HL-60 (cell line): Measurements from ENCODE around the gene BAIAP2.

Experiments used
- POLR2AphosphoS5 ChIP-seq: IDR thresholded peaks from 2 replicates; pipeline ENCODE4 v1.6.1; 2012; ENCODE audit warnings: low read depth
- SPI1 ChIP-seq: IDR thresholded peaks from 2 replicates; pipeline ENCODE4 v1.6.1; 2012; ENCODE audit warnings: low read depth, mild to moderate bottlenecking, borderline replicate concordance
- TF ChIP-seq, protein P1 (sequence below): IDR thresholded peaks from one replicate; pipeline ENCODE4 v1.5.1; 2011; ENCODE audit warnings: low read length, control low read depth, inconsistent platforms; ENCODE audit not compliant: insufficient read depth
- TF ChIP-seq, protein P2 (sequence below): IDR thresholded peaks from 2 replicates; pipeline ENCODE4 v1.6.1; 2012; ENCODE audit warnings: low read depth; ENCODE audit not compliant: insufficient replicate concordance

DNA sequence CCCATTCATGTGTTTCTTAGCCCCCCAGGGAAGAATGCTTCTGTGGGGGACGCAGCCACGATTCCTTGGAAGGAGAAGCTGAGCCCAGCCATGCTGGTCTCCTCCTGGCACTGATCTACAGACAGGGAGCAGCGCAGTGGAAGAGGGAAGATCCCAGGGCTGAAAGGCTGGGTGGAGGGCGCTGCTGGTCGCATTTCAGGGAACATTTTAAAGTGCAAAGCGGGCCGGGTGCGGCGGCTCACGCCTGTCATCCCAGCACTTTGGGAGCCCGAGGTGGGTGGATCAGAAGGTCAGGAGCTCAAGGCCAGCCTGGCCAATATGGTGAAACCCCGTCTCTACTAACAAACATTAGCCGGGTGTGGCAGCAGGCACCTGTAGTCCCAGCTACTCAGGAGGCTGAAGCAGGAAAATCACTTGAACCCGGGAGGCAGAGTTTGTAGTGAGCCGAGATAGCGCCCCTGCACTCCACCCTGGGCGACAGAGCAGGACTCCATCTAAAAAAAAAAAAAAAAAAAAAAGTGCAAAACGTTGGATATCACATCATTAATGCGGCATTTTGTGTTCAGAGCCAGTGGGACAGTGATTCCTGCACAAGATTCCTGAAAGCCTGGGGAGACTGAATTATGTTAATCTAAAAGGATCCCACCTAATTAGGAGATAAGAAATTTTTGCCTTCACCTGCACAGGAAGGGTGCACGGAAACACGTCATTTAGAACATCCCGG, 43.9 kb upstream of the BAIAP2 start:
- TF ChIP-seq, protein P1, sequence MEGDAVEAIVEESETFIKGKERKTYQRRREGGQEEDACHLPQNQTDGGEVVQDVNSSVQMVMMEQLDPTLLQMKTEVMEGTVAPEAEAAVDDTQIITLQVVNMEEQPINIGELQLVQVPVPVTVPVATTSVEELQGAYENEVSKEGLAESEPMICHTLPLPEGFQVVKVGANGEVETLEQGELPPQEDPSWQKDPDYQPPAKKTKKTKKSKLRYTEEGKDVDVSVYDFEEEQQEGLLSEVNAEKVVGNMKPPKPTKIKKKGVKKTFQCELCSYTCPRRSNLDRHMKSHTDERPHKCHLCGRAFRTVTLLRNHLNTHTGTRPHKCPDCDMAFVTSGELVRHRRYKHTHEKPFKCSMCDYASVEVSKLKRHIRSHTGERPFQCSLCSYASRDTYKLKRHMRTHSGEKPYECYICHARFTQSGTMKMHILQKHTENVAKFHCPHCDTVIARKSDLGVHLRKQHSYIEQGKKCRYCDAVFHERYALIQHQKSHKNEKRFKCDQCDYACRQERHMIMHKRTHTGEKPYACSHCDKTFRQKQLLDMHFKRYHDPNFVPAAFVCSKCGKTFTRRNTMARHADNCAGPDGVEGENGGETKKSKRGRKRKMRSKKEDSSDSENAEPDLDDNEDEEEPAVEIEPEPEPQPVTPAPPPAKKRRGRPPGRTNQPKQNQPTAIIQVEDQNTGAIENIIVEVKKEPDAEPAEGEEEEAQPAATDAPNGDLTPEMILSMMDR, result no peak
- TF ChIP-seq SPI1 (no peak), POLR2AphosphoS5 (no peak)
- TF ChIP-seq, protein P2, sequence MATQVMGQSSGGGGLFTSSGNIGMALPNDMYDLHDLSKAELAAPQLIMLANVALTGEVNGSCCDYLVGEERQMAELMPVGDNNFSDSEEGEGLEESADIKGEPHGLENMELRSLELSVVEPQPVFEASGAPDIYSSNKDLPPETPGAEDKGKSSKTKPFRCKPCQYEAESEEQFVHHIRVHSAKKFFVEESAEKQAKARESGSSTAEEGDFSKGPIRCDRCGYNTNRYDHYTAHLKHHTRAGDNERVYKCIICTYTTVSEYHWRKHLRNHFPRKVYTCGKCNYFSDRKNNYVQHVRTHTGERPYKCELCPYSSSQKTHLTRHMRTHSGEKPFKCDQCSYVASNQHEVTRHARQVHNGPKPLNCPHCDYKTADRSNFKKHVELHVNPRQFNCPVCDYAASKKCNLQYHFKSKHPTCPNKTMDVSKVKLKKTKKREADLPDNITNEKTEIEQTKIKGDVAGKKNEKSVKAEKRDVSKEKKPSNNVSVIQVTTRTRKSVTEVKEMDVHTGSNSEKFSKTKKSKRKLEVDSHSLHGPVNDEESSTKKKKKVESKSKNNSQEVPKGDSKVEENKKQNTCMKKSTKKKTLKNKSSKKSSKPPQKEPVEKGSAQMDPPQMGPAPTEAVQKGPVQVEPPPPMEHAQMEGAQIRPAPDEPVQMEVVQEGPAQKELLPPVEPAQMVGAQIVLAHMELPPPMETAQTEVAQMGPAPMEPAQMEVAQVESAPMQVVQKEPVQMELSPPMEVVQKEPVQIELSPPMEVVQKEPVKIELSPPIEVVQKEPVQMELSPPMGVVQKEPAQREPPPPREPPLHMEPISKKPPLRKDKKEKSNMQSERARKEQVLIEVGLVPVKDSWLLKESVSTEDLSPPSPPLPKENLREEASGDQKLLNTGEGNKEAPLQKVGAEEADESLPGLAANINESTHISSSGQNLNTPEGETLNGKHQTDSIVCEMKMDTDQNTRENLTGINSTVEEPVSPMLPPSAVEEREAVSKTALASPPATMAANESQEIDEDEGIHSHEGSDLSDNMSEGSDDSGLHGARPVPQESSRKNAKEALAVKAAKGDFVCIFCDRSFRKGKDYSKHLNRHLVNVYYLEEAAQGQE, result no peak
